Brain microvascular endothelial cell (primary cell): ENCODE data around the gene SNX21.
A peak's percentile ranks its signal among the peaks of the same experiment; 100 is the strongest.

ENCODE experiments used
- DNase-seq: peaks from one replicate; pipeline ENCODE4 v3.0.0-alpha.2; 2020
- H3K27ac ChIP-seq: fragments of 250-450 bp; sonication (Bioruptor Pico); 2 replicates; pipeline ENCODE4 v1.5.1; 2020; ENCODE audit warnings: mild to moderate bottlenecking, moderate library complexity
- H3K27me3 ChIP-seq: fragments of 250-450 bp; sonication (Bioruptor Pico); replicated peaks from 2 replicates; pipeline ENCODE4 v1.5.1; 2020; ENCODE audit warnings: mild to moderate bottlenecking
- H3K36me3 ChIP-seq: fragments of 250-450 bp; sonication (Bioruptor Pico); replicated peaks from 2 replicates; pipeline ENCODE4 v1.5.1; 2020; ENCODE audit warnings: mild to moderate bottlenecking
- H3K4me3 ChIP-seq: 2 replicates; pipeline ENCODE4 v1.5.1; 2011; ENCODE audit warnings: low read depth, mild to moderate bottlenecking, control low read depth, low read length, moderate library complexity
- CTCF ChIP-seq: IDR thresholded peaks from 2 replicates; pipeline ENCODE4 v1.5.1; 2011; ENCODE audit warnings: low read depth, mild to moderate bottlenecking, moderate library complexity, low read length, control low read depth, inconsistent platforms; ENCODE audit errors: missing control alignments
- in situ Hi-C: cut with HindIII; loops from 2 replicates; pipeline ENCODE4 v1.10.0; 2017; ENCODE audit warnings: low sequenced_read_pairs, low pct_ligation_motif_present

Gene SNX21

GRCh38 chr20:45878076-45878761, 44.6 kb downstream of the SNX21 start:
- in situ Hi-C loops: no loop called here
- no peaks in the 10 kb centered on the region for H3K27me3 ChIP-seq
- no peak for TF ChIP-seq CTCF
- DNase-seq: no peak
- no peak overlapping the region for H3K27ac ChIP-seq
- no peak overlapping the region for H3K4me3 ChIP-seq
- peaks cover 4% of the 10 kb centered on the region for H3K36me3 ChIP-seq

- H3K27me3 ChIP-seq: no peaks in the 10 kb centered on the region
- H3K4me3 ChIP-seq: peak within 1 kb of the TSS; percentile 97
- peaks cover 12% of the 10 kb centered on the region for H3K36me3 ChIP-seq
- in situ Hi-C loops: no loop called here
- no peak for TF ChIP-seq CTCF
- peak; percentile 99 for DNase-seq
- H3K27ac ChIP-seq: peak within 1 kb of the TSS; percentile 63
Observed at GRCh38 chr20:45880988-45881788, 47.6 kb downstream of the SNX21 start, which contains the start of gene ZSWIM1. Gene ZSWIM1 (plus strand): TSS chr20:45881227. CDS start chr20:45882593, 1,366 bp downstream.

- H3K27ac ChIP-seq: no peak overlapping the region
- in situ Hi-C loops: no loop called here
Observed at GRCh38 chr20:45882469-45883099, 49.0 kb downstream of the SNX21 start.

GRCh38 chr20:45883100-45883469, 49.5 kb downstream of the SNX21 start:
- in situ Hi-C loops: no loop called here

More at GRCh38 chr20:45882469-45883099, 49.0 kb downstream of the SNX21 start:
- Histone ChIP-seq H3K27me3 (no peaks in the 10 kb centered on the region), H3K36me3 (peaks cover 12% of the 10 kb centered on the region), H3K4me3 (no peak overlapping the region)
- no peak for DNase-seq
- TF ChIP-seq CTCF: no peak

More at GRCh38 chr20:45883100-45883469, 49.5 kb downstream of the SNX21 start:
- no peak for TF ChIP-seq CTCF
- no peak for DNase-seq
- H3K27ac ChIP-seq: no peak overlapping the region
- H3K27me3 ChIP-seq: no peaks in the 10 kb centered on the region
- H3K4me3 ChIP-seq: no peak overlapping the region
- peaks cover 12% of the 10 kb centered on the region for H3K36me3 ChIP-seq
